ENCODE results near the gene NAA16.

NAA16 gene

GRCh38 chr13:41304551-41304950, 6.5 kb upstream of the NAA16 start:
- no peak for DNase-seq (ENCODE audit: low read depth)

- no peak for DNase-seq (ENCODE audit: low read depth)
Observed at GRCh38 chr13:41306271-41307145, 4.6 kb upstream of the NAA16 start.

DNA sequence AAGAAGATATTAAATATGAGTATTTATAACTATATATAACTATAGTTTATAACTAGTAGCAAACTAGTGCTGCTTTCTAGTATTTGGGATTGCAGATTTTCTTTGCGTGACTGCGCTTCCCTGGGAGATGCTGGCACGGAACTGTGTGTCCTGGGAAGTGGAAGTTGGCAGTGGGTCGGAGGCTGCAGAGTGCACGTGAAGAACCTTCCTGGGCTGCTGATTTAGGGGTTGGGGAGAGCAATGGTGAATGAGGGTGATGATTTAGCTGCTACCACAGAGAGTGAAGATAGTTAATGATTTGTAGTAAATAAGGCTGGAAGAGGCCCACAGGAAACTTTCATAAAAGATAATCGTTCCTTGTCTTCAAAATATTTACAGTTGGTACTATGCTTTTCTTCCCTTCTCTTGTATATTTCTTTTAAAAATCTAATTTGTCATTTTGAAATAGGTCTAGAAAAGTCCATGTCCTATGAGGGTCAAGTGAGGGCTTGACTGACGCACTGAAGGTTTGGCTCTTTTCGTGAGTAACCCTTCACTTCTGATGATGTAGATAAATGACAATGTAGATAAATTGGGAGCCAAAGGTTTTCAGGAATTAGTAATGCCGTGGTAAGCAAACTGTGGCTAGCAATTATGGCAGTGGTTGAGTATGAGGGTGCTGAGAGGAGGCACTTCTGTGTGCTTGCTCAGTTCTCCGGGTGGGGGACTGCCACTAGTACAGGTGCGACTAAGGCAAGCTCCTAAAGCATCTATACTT, 3.0 kb upstream of the NAA16 start:
- DNase-seq (ENCODE audit: low read depth) = no peak

DNA sequence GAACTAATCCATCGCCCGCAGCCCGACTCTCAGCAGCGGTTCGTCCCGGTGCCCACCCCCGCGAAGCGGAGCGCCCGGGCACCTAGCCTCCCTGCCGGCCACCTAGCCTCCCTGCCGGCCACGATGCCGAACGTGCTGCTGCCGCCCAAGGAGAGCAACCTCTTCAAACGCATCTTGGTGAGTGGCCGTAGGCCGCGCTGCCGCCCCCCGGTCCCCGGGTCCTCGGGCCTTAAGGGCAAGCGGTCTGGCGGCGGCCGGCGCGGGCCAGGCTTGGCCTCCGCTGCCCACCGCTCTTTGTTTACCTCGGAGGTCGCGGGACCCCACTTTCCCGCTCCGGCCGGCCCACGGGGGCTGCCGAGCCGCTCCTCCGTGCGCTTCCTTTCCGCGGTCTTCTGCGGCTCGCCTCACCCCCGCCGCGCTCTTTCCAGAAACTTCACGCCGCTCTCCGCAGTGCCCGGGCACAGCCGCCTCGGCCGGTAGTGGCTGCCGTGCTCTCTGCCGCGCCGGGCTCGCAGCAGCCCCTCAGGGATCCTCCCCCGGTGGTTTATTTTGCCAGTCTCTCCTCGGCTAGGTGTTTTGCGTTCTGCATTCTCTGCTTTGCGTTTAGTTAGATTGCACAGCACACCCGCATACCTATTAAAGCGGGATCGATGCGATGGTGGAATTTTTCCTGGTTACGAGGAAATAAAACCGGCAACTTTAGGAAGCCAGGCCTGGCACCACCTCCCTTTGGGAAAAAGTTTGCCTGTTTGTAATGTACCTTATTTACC, 524 bp downstream of the NAA16 start:
- peak; percentile 37 for DNase-seq (ENCODE audit: low read depth)

GRCh38 chr13:41312176-41312500, 1.1 kb downstream of the NAA16 start:
- no peak for DNase-seq (ENCODE audit: low read depth)

- no peak for DNase-seq (ENCODE audit: low read depth)
Observed at GRCh38 chr13:41313117-41313516, 2.0 kb downstream of the NAA16 start.

DNA sequence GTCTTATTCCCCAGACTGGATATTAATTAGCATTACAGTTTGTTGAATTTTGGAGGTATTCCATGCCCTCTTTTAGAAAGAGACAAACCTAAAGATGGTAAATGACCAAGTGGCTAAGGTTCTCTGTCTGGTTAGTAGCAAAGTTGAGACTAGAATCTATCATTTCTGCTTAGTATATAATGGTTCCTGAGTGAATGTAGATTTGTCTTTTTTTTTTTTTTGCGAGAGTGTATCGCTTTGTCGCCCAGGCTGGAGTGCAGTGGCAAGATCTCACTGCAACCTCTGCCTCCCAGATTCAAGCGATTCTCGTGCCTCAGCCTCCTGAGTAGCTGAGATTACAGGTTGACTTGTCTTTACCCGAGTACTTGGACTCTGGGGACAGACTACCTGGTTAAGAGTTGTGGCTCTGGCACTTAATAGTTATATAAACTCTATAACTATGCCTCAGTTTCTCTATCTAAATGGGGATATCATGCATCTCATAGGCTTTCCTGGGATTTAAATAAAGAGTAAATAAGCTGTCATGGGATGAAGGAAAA, 2.7 kb downstream of the NAA16 start:
- DNase-seq (ENCODE audit: low read depth) = no peak

DNA sequence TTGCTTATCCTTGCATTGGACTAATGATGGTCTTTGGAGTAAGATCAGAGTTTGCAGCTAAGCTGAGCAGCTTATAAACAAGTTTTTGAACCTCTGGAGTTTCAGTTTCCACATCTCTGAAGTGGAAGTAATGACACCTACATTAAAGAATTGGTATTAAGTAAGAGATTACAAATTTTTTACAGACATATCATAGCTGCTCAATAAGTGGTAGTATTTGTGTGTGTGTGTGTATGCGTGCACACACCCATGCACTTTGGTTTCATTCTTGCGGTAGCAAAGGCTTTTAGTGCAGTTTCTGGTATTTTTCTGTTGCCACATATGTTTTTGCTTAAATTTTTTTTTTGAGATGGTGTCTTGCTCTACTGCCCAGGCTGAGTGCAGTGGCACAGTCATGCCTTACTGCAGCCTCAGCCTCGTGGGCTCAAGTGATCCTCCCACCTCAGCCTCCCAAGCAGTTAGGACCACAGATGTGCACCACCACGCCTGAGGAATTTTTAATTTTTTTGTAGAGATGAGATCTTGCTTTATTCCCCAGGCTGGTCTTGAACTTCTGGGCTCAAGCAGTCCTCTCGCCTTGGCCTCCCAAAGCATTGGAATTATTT, 4.5 kb downstream of the NAA16 start:
- no peak for DNase-seq (ENCODE audit: low read depth)

- DNase-seq (ENCODE audit: low read depth) = no peak
Observed at GRCh38 chr13:41317243-41317642, 6.2 kb downstream of the NAA16 start.

- DNase-seq (ENCODE audit: low read depth) = no peak
Observed at GRCh38 chr13:41325752-41326151, 14.7 kb downstream of the NAA16 start.

- DNase-seq (ENCODE audit: low read depth) = no peak
Observed at GRCh38 chr13:41326661-41327060, 15.6 kb downstream of the NAA16 start.

DNA sequence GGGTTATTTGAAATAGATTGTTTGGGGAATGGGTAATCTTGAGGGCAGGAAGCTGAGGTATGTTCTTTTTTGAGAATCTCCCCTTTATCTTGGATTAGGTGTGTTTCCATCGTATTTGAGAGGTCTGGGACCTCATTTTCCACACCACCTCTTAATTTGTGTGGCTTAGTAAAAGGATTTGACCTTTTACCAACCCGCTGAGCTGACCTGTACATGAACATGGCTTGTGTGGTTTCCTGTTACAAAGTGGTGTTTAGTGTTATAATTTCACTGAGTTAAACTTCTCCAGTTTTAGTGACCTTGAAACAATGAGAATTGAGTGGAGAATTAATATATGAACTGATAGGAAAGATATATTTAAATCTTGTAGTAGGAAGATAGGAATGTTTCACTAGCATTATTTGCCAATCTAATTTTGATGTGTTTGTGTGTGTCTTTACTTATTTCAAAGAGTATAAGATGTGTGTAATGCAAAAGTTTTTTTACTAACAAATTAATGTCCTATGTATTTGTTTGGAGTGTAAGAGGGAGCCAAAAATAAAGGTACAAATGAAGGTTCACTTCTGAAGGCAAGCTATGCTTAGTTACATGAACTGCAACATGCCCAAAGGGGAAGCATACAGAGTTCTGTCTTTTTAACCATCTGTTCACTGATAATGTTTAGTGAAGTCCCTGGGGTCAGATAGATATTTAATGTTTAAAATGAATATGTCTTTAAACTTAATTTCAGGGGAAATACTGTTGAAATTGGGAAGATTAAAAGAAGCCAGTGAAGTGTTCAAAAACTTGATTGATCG, 17.1 kb downstream of the NAA16 start:
- no peak for DNase-seq (ENCODE audit: low read depth)

GRCh38 chr13:41332829-41333228, 21.8 kb downstream of the NAA16 start:
- DNase-seq (ENCODE audit: low read depth) = no peak

- no peak for DNase-seq (ENCODE audit: low read depth)
Observed at GRCh38 chr13:41334810-41335209, 23.7 kb downstream of the NAA16 start.

- no peak for DNase-seq (ENCODE audit: low read depth)
Observed at GRCh38 chr13:41344358-41344757, 33.3 kb downstream of the NAA16 start.

GRCh38 chr13:41345165-41345913, 34.3 kb downstream of the NAA16 start:
- DNase-seq (ENCODE audit: low read depth) = no peak

DNA sequence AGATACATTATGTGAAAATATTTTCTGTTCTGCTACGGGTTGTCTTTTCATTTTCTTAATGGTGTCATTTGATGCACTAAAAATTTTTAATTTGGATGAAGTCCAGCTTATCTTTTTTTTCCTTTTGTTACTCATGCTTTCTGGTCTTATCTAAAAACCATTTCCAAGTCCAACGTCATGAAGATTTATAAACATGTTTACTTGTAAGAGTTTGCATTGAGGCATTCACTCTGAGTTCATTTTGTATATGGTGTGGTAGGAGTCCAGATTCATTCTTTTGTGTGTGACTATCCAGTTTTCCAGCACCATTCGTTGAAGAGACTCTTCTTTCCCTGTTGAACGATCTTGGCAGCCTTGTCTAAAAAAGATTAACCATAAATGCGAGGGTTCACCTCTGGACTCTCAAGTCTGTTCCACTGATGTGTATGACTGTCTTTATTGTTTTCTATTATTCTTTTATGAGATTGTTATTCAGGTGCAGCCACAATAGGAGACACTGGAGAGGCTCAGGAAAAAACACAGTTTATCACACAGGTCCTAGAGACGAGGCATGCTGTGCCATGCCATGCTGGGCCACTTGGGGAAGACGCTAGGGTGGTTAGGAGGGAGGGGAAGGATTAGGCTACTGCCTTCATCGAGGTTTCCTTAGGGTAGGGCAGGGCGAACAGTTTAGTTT, 35.0 kb downstream of the NAA16 start:
- no peak for DNase-seq (ENCODE audit: low read depth)

DNA sequence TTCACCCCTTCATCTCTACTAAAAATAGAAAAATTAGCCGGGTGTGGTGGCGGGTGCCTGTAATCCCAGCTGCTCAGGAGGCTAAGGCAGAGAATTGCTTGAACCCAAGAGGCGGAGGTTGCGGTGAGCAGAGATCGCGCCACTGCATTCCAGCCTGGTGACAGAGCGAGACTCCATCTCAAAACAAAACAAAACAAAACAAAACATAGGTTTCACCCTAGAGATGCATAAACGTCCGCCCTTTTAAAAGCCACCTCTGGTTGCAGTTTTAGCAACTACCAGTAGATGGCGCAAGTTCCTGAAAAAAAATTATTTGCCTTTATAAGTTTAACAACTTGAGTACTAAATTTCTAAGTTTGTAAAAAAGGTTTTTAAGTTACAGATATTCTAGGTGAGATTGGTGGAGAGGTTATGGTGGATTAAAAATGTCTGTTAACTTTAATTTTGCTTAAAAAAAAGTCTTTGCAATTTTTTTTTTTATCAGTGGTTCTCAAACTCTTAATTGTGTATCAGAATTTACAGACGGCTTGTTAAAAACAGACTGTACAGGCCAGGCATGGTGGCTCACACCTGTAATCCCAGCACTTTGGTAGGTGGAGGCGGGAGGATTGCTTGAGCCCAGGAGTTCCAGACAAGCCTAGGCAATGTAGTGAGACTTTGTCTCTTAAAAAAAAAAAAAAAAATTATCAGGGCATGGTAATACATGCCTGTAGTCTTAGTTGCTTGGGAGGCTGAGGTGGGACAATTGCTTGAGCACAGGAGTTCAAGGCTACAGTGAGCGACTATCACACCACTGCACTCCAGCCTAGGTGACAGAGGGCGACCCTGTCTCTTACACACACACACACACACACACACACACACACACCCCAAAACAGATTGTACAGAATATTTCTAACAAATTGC, 42.1 kb downstream of the NAA16 start:
- peak; percentile 29 for DNase-seq (ENCODE audit: low read depth)

GRCh38 chr13:41354416-41354815, 43.3 kb downstream of the NAA16 start:
- no peak for DNase-seq (ENCODE audit: low read depth)
